Measurements from ENCODE around the gene PDIA4. TPM values are rescaled to one million over a fixed set of nuclear protein-coding genes. Genes with fewer than 3 reads are reported as not detected.
A peak's percentile ranks its signal among the peaks of the same experiment; 100 is the strongest.
"Not testable (repeated sequence)": the region's sequence is repeated elsewhere in the genome, so short reads cannot be mapped to it uniquely, and the experiment has no call there.

The PDIA4 gene
- total RNA-seq, 1 donor from 2014 or later: 414 TPM

DNA sequence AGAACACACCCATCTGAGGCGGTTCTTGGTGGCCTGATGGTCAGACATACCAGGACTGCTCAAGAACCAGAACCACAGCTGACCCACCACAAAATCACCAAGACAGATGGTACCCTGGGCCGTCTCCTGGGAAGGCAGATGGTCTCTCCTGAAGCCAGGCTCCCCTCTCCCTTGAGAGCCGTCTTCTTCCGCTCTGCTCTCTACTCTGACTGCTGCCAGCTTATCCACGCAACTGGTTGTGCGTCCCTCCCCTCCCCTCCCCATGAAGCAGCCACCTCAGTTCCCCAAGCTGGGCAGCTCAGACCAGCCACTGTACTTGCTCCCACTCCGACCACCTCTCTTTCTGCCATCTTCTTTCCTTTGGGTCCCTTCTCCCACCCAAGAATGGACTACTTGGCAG, 14.0 kb downstream of the PDIA4 start:
- FAIRE-seq: no peak
- H3K36me3 ChIP-seq (ENCODE audit: control insufficient read depth, insufficient read depth, low read length): peaks cover 40% of the 10 kb centered on the region

GRCh38 chr7:149013876-149014275, 14.4 kb downstream of the PDIA4 start:
- H3K27me3 ChIP-seq (ENCODE audit: control insufficient read depth, insufficient read depth, low read length): no peaks in the 10 kb centered on the region
- no peak overlapping the region for H3K4me3 ChIP-seq (ENCODE audit: low read depth, low read length)
- TF ChIP-seq, protein P1, sequence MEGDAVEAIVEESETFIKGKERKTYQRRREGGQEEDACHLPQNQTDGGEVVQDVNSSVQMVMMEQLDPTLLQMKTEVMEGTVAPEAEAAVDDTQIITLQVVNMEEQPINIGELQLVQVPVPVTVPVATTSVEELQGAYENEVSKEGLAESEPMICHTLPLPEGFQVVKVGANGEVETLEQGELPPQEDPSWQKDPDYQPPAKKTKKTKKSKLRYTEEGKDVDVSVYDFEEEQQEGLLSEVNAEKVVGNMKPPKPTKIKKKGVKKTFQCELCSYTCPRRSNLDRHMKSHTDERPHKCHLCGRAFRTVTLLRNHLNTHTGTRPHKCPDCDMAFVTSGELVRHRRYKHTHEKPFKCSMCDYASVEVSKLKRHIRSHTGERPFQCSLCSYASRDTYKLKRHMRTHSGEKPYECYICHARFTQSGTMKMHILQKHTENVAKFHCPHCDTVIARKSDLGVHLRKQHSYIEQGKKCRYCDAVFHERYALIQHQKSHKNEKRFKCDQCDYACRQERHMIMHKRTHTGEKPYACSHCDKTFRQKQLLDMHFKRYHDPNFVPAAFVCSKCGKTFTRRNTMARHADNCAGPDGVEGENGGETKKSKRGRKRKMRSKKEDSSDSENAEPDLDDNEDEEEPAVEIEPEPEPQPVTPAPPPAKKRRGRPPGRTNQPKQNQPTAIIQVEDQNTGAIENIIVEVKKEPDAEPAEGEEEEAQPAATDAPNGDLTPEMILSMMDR (IDR thresholded peaks at IDR 0.05; ENCODE audit: insufficient read depth, low read length, severe bottlenecking): no peak
- FAIRE-seq: no peak
- DNase-seq (ENCODE audit: low read depth): no peak
- H3K36me3 ChIP-seq (ENCODE audit: control insufficient read depth, insufficient read depth, low read length): peaks cover 38% of the 10 kb centered on the region

More for the DNA sequence above, 14.0 kb downstream of the PDIA4 start:
- TF ChIP-seq, protein P1 (IDR thresholded peaks at IDR 0.05; ENCODE audit: insufficient read depth, low read length, severe bottlenecking): no peak
- no peak overlapping the region for H3K4me3 ChIP-seq (ENCODE audit: low read depth, low read length)
- no peaks in the 10 kb centered on the region for H3K27me3 ChIP-seq (ENCODE audit: control insufficient read depth, insufficient read depth, low read length)
- DNase-seq (ENCODE audit: low read depth): no peak

GRCh38 chr7:149012730-149013129, 15.6 kb downstream of the PDIA4 start:
- not testable (repeated sequence) for FAIRE-seq; H3K4me3 ChIP-seq (ENCODE audit: low read depth, low read length); H3K27me3 ChIP-seq (ENCODE audit: control insufficient read depth, insufficient read depth, low read length); DNase-seq (ENCODE audit: low read depth)
- peaks cover 40% of the 10 kb centered on the region for H3K36me3 ChIP-seq (ENCODE audit: control insufficient read depth, insufficient read depth, low read length)

- DNase-seq (ENCODE audit: low read depth) (no peak), FAIRE-seq (no peak)
- peaks cover 48% of the 10 kb centered on the region for H3K36me3 ChIP-seq (ENCODE audit: control insufficient read depth, insufficient read depth, low read length)
- H3K4me3 ChIP-seq (ENCODE audit: low read depth, low read length): no peak overlapping the region
- TF ChIP-seq, protein P1 (IDR thresholded peaks at IDR 0.05; ENCODE audit: insufficient read depth, low read length, severe bottlenecking): no peak
- no peaks in the 10 kb centered on the region for H3K27me3 ChIP-seq (ENCODE audit: control insufficient read depth, insufficient read depth, low read length)
These were observed 16.8 kb downstream of the PDIA4 start for GRCh38 chr7:149011491-149011890.

GRCh38 chr7:149010451-149010850, 17.9 kb downstream of the PDIA4 start:
- peaks cover 52% of the 10 kb centered on the region for H3K36me3 ChIP-seq (ENCODE audit: control insufficient read depth, insufficient read depth, low read length)
- no peak overlapping the region for H3K4me3 ChIP-seq (ENCODE audit: low read depth, low read length)
- TF ChIP-seq, protein P1 (IDR thresholded peaks at IDR 0.05; ENCODE audit: insufficient read depth, low read length, severe bottlenecking): no peak
- DNase-seq (ENCODE audit: low read depth) (no peak), FAIRE-seq (no peak)
- no peaks in the 10 kb centered on the region for H3K27me3 ChIP-seq (ENCODE audit: control insufficient read depth, insufficient read depth, low read length)

DNA sequence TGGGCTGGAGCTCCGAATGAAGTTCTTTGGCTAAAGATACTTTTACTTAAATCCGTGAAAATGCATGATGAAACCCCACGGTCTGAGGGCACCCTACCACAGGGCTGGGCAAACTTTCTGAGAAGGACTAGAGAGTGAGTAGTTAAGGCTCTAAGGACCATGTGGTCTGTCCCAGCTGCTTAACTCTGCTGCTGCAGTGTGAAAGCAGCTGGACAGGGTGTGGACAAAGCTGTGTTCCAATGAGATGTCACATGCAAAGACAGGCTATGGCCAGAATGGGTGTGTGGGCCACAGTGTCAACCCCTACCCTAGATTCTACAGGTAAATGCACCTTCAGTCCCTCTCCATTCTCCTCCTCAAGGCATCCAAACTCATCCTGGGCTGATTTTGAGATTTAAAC, 18.8 kb downstream of the PDIA4 start:
- H3K27me3 ChIP-seq (ENCODE audit: control insufficient read depth, insufficient read depth, low read length): no peaks in the 10 kb centered on the region
- DNase-seq (ENCODE audit: low read depth): no peak
- H3K4me3 ChIP-seq (ENCODE audit: low read depth, low read length): no peak overlapping the region
- H3K36me3 ChIP-seq (ENCODE audit: control insufficient read depth, insufficient read depth, low read length): peaks cover 54% of the 10 kb centered on the region
- peak; percentile 18 for FAIRE-seq
- TF ChIP-seq, protein P1 (IDR thresholded peaks at IDR 0.05; ENCODE audit: insufficient read depth, low read length, severe bottlenecking): no peak
